HG03354 (cell line): Measurements from ENCODE around the gene CACNA2D3.

ENCODE experiments used
- ATAC-seq: cut with Tn5 transposase; IDR thresholded peaks from one replicate; pipeline ENCODE4 v1.9.1; 2021; ENCODE audit warnings: mild to moderate bottlenecking; ENCODE audit not compliant: unreplicated experiment, poor library complexity, severe bottlenecking

Gene CACNA2D3

GRCh38 chr3:54744291-54744690 lies 621.9 kb downstream of the CACNA2D3 start:
- ATAC-seq = no peak

DNA sequence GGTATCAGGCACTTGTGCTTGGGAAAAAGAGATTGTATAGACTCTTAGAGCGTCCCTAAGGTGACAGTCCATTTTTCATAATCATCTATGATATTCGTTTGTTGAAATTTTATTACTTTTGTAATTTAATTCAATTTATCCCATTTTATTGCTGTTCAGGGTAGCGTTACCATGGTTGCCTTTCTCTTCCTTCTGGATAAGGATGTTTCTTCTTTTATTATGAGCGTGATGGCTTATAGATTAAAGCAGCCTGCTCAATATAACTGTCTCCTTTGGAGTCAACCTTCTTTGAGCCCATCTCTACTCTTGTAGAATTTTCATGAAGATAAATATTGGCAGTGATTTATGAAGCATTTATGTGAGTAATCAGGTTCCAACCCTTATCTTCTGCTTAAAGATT lies 623.5 kb downstream of the CACNA2D3 start:
- no peak for ATAC-seq

GRCh38 chr3:54746722-54747121 lies 624.4 kb downstream of the CACNA2D3 start:
- no peak for ATAC-seq

DNA sequence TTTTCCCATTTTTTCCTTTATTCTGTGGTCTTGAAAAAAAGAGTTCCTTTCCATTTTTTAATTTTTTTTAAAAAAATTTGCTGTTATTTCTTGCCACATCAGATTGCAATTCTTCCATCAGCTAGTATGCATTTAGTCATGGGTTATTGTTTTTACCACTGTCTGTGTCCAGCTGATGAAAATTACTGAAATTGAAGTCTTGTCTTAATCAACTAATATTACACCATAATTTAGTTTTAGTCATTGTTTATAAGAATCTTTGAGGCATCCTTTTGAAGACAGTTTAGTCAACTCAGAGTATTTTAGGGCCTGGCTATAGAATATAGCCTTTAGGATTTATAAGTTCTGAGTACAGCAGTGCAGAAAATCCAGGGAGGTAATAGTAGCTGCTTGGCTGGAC lies 633.4 kb downstream of the CACNA2D3 start:
- no peak for ATAC-seq

GRCh38 chr3:54756330-54756731 lies 634.0 kb downstream of the CACNA2D3 start:
- ATAC-seq = no peak

DNA sequence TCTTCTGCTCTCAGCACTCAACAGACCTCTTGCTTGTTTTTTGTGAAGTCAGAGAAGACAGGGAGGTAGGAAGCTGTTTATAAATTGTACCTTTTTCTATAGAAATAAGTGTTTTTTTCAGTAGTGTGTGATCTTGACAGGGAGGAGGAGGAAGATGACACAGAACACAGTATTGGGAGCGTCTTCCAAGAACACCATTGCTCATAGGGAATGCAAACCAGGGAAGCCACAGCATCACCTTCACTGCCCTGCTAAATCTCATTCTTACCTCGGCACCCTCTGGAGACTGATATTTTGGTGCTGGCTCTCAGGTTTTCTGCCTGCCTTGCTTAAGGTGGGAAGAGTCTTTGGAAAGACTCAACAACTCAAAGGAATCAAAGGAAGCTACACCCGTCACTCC lies 636.1 kb downstream of the CACNA2D3 start:
- no peak for ATAC-seq

DNA sequence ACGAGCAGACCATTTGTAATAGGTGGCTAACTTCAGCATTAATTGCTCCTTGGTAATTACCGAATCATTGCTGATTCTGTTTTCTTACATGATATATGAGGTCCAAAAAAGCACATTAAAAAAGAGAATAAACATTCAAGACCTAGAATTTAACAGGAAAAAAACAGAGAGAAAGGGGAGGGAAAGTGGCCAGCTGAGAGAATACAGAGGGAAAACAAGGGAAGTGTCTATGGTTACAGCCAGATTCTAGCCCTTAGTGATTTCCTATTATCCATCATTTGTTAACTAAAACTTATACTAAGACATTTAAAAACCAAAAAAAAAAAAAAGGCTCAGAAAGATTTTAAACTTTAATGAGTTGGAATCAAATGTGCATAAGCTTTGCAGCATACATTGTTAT lies 636.8 kb downstream of the CACNA2D3 start:
- ATAC-seq = no peak

GRCh38 chr3:54760201-54760600 lies 637.8 kb downstream of the CACNA2D3 start:
- ATAC-seq = no peak

- ATAC-seq = no peak
Measured at GRCh38 chr3:54761637-54762036, 639.3 kb downstream of the CACNA2D3 start.

GRCh38 chr3:54764911-54765310 lies 642.6 kb downstream of the CACNA2D3 start:
- ATAC-seq = no peak

DNA sequence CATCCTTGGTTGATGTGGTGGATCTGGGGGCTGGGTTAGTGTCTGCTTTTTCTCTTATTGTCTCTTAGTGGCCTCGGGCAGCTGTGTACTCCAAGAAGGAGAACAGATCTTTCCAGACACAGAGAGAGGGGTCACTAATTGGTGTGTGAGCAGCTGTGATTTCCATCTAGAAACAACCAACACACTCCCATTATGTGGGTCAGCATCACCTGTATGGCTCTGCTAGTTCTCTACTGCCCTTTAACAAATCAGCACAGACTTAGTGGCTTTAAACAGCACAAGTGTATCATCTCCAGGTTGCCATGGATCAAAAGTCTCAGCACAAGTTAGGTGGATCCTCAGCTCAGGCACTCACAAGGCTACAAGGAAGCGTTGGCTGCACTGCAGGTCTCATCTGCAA lies 648.7 kb downstream of the CACNA2D3 start:
- ATAC-seq = no peak

GRCh38 chr3:54772051-54772450 lies 649.7 kb downstream of the CACNA2D3 start:
- ATAC-seq = no peak

- no peak for ATAC-seq
Measured at GRCh38 chr3:54772746-54773145, 650.4 kb downstream of the CACNA2D3 start.

DNA sequence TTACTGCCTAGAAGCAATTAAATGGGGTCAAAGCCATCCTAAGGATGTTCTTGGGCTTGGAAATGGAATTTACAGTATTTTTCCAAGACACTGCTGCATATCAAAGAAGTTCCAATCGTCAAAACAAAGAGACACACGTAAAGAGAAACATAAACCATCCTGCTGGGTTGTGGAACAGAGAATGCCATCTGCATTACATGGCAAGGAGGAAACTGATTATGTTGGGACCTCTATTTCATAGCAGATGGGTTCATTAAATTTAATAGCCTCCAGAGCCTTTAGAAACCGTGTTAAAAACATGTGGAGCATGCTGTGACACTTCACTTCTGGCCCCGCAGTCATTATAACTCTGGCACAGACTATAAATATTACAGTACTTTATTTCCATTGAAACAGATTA lies 650.9 kb downstream of the CACNA2D3 start:
- ATAC-seq = no peak

DNA sequence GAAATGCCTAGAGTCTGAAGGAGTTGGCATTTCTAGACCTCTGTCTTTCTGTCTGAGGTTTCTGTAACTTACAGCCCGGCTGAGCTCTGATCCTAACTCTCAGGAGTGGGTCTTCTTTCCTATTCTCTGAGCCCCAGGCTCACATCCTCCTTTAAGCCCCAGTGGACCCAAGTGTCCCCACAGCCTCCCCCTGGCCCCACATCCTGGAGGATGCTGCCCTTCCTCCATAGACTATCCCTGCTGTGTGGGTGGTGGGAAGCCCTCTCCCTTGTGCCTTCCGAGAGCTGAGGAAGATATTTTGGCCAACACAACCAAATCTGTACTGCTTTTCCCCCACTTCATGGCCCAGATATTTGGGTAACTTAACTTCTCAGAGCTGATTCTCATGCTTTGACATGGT lies 654.2 kb downstream of the CACNA2D3 start:
- ATAC-seq = no peak

GRCh38 chr3:54777141-54777540 lies 654.8 kb downstream of the CACNA2D3 start:
- no peak for ATAC-seq

- no peak for ATAC-seq
Measured at GRCh38 chr3:54780336-54780735, 658.0 kb downstream of the CACNA2D3 start.

DNA sequence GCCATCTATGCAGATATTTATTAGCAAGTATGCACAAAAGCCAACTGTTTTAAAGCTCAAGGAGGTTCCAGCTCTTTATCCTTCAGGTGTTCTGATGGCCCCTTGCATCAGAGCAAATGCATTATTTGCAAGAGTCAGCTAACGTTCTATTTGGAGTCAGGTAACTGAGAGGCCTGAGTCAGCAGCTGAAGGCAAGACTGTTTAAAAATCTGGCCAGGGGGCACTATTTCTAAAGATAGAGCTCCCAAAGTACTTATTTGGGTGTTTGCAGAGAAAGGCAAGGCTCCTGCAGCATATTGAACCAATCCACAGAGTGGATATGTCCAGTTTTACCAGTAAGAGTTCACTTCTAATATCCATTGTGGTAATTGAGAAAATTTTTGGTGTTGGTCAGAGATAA lies 659.4 kb downstream of the CACNA2D3 start:
- ATAC-seq = no peak

GRCh38 chr3:54783611-54784010 lies 661.3 kb downstream of the CACNA2D3 start:
- no peak for ATAC-seq

DNA sequence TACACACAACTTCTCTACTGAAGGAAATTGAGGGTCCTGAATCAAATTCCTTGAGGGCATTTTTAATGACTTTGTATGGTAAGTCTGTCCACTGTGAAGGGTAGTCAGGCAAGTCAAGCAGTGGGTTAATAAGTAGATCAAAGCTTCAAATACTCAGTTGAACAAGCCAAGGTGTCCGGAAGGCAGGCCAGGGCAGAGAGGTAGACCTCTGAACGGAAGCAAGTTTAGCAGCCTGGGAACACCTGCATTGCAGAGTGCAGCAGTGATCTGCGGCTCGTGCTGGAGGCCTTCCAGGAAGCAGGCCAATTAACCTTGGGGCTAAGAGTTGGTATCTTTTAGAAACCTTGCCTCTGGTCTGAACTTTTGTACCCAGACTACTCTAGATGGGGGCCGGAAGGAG lies 661.7 kb downstream of the CACNA2D3 start:
- no peak for ATAC-seq

DNA sequence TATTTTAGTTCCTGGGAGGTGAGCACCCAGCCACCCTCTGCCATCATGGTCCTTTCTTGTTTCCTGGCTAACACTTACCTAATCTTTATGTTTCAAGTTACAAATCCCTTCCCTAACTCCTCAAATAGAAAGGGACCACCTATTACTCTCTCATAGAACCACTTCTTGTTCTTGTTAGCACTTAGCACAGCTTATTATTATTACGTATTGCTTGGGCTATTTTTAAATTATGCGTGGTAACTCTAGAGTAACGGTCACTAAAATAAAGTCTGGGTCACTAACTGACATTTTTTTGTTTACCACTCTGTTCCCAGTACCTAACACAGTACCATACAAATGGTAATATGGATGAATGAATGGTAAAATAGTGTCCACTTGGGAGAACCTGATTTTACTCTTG lies 663.6 kb downstream of the CACNA2D3 start:
- no peak for ATAC-seq

- no peak for ATAC-seq
Measured at GRCh38 chr3:54790051-54790450, 667.7 kb downstream of the CACNA2D3 start.
